Measurements from ENCODE around the gene STK38.

STK38 gene

GRCh38 chr6:36556281-36556680, 9.0 kb upstream of the STK38 start:
- no peak for TF ChIP-seq CTCF (IDR thresholded peaks at IDR 0.05)

GRCh38 chr6:36555750-36556252, 8.5 kb upstream of the STK38 start:
- TF ChIP-seq CTCF (IDR thresholded peaks at IDR 0.05) = no peak

- no peak for TF ChIP-seq CTCF (IDR thresholded peaks at IDR 0.05)
Observed at GRCh38 chr6:36550473-36551000, 3.3 kb upstream of the STK38 start.

- no peak for TF ChIP-seq CTCF (IDR thresholded peaks at IDR 0.05)
Observed at GRCh38 chr6:36548401-36548743, 1.1 kb upstream of the STK38 start.

GRCh38 chr6:36547646-36548400, 544 bp upstream of the STK38 start:
- no peak for TF ChIP-seq CTCF (IDR thresholded peaks at IDR 0.05)

GRCh38 chr6:36546308-36546919, 865 bp downstream of the STK38 start:
- no peak for TF ChIP-seq CTCF (IDR thresholded peaks at IDR 0.05)

- TF ChIP-seq CTCF (IDR thresholded peaks at IDR 0.05) = no peak
Observed at GRCh38 chr6:36545767-36546307, 1.4 kb downstream of the STK38 start.

Data from LNCAP (cell line).